Measurements from ENCODE around the gene AKR1C3. TPM values are rescaled to one million over a fixed set of nuclear protein-coding genes. Genes with fewer than 3 reads are reported as not detected.
"Not testable (repeated sequence)": the region's sequence is repeated elsewhere in the genome, so short reads cannot be mapped to it uniquely, and the experiment has no call there.

The AKR1C3 gene
- total RNA-seq, 1 donor from 2014 or later = 1.9 TPM

DNA sequence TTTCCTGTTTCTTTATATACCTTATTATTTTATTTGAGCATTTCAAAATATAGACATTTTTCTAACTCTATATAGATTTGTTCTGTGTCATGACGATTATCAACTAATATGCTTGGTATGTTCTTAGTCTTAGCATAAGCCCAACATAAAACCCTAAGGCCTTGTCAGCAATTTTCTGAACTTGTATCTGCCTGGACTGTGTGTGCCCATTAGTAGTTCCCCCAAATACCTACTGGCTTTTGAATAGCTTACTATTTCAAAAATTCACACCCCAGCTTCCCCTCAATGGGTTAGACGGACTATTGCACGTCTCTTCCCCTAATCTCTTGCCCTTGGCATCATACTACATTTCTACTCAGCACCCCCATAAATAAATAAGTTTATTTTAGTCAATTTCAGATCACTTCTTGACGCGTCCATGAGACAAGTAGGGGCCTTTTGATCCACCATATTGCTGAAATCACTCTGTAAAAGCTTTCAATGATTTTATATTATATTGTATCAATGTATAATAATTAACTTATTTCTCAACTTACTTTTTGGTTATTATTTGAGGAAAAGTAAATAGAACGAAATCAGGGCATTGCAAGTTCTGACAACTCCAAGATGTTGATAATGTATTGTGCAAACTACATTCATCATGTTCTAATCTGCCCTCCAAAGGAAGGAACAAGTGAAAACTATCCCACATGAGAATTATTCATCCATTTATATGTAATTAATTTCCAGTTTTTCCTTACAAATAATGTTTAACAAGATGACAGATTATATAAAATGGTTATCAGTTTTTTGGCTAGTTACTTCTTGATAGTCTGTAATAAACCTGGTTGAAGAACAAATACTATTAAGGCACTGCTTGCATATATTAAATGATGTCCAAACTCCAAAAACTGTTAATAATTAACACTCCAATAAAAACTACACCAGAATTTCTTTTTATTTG, 1.1 kb upstream of the AKR1C3 start:
- Mint-ChIP-seq H3K27me3 (ENCODE audit: low read depth) (no peaks in the 10 kb centered on the region), H3K9me3 (peaks cover 42% of the 10 kb centered on the region), H3K4me3 (no peak overlapping the region), H3K36me3 (peaks cover 2% of the 10 kb centered on the region), H3K27ac (no peak overlapping the region), H3K4me1 (peaks cover 2% of the 10 kb centered on the region)
- no peak for TF ChIP-seq CTCF (IDR thresholded peaks at IDR 0.05; ENCODE audit: unreplicated experiment)
- no peak for DNase-seq (ENCODE audit: low spot score in 2 of 2, unreplicated experiment in 2 of 2)

- H3K4me3 Mint-ChIP-seq = no peak overlapping the region
- H3K27ac Mint-ChIP-seq = no peak overlapping the region
- no peaks in the 10 kb centered on the region for H3K27me3 Mint-ChIP-seq (ENCODE audit: low read depth)
- H3K4me1 Mint-ChIP-seq = peaks cover 2% of the 10 kb centered on the region
- no peaks in the 10 kb centered on the region for H3K36me3 Mint-ChIP-seq
- no peak for TF ChIP-seq CTCF (IDR thresholded peaks at IDR 0.05; ENCODE audit: unreplicated experiment)
- peaks cover 27% of the 10 kb centered on the region for H3K9me3 Mint-ChIP-seq
- DNase-seq (ENCODE audit: low spot score in 2 of 2, unreplicated experiment in 2 of 2) = no peak
Measured at GRCh38 chr10:5095687-5096086, 1.5 kb downstream of the AKR1C3 start.

DNA sequence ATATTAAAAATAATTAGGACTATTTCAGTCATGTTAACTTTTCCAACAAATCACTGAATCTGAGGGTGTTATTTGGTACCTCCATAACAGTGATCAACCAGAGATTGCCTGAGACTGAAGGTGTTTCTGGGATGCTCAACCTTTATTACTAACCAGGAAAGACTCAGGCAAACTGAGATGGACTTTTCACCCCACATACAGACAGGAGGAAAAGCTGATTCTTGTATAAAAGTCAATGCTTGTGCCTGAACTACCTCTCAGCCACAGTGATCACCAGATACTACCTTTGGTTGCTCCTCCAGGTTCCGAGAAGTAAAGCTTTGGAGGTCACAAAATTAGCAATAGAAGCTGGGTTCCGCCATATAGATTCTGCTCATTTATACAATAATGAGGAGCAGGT, 1.9 kb downstream of the AKR1C3 start:
- peaks cover 23% of the 10 kb centered on the region for H3K9me3 Mint-ChIP-seq
- H3K4me1 Mint-ChIP-seq = peaks cover 2% of the 10 kb centered on the region
- no peak for DNase-seq (ENCODE audit: low spot score in 2 of 2, unreplicated experiment in 2 of 2)
- no peak overlapping the region for H3K4me3 Mint-ChIP-seq
- TF ChIP-seq CTCF (IDR thresholded peaks at IDR 0.05; ENCODE audit: unreplicated experiment) = no peak
- H3K27me3 Mint-ChIP-seq (ENCODE audit: low read depth) = no peaks in the 10 kb centered on the region
- H3K27ac Mint-ChIP-seq = no peak overlapping the region
- H3K36me3 Mint-ChIP-seq = no peaks in the 10 kb centered on the region

DNA sequence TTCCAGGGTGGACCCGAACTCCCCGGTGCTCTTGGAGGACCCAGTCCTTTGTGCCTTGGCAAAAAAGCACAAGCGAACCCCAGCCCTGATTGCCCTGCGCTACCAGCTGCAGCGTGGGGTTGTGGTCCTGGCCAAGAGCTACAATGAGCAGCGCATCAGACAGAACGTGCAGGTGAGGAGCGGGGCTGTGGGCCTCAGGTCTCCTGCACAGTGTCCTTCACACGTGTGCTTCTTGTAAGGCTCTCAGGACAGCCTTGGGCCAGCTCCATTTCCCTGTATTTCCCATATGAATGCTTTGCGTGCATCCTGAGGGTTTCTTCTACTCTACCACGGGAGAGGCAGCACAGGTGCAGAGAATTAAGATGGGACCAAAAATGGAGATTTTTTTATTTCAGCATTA, 8.3 kb downstream of the AKR1C3 start:
- not testable (repeated sequence) for H3K27me3 Mint-ChIP-seq (ENCODE audit: low read depth); H3K4me1 Mint-ChIP-seq; H3K4me3 Mint-ChIP-seq; DNase-seq (ENCODE audit: low spot score in 2 of 2, unreplicated experiment in 2 of 2); H3K27ac Mint-ChIP-seq; H3K36me3 Mint-ChIP-seq
- peaks cover 11% of the 10 kb centered on the region for H3K9me3 Mint-ChIP-seq

GRCh38 chr10:5103481-5103880, 9.3 kb downstream of the AKR1C3 start:
- no peak overlapping the region for H3K4me3 Mint-ChIP-seq
- H3K27ac Mint-ChIP-seq = no peak overlapping the region
- no peaks in the 10 kb centered on the region for H3K4me1 Mint-ChIP-seq
- DNase-seq (ENCODE audit: low spot score in 2 of 2, unreplicated experiment in 2 of 2) = no peak
- no peak for TF ChIP-seq CTCF (IDR thresholded peaks at IDR 0.05; ENCODE audit: unreplicated experiment)
- H3K27me3 Mint-ChIP-seq (ENCODE audit: low read depth) = no peaks in the 10 kb centered on the region
- peaks cover 15% of the 10 kb centered on the region for H3K9me3 Mint-ChIP-seq
- H3K36me3 Mint-ChIP-seq = no peaks in the 10 kb centered on the region

- no peaks in the 10 kb centered on the region for H3K36me3 Mint-ChIP-seq
- H3K9me3 Mint-ChIP-seq = peaks cover 16% of the 10 kb centered on the region
- no peaks in the 10 kb centered on the region for H3K27me3 Mint-ChIP-seq (ENCODE audit: low read depth)
- H3K4me3 Mint-ChIP-seq = no peak overlapping the region
- TF ChIP-seq CTCF (IDR thresholded peaks at IDR 0.05; ENCODE audit: unreplicated experiment) = no peak
- H3K4me1 Mint-ChIP-seq = no peaks in the 10 kb centered on the region
- no peak for DNase-seq (ENCODE audit: low spot score in 2 of 2, unreplicated experiment in 2 of 2)
- no peak overlapping the region for H3K27ac Mint-ChIP-seq
Measured at GRCh38 chr10:5105626-5106025, 11.4 kb downstream of the AKR1C3 start.
